ENCODE measurements around the gene FAF1. TPM values are rescaled to one million over a fixed set of nuclear protein-coding genes. Genes with fewer than 3 reads are reported as not detected.

FAF1 gene
- total RNA-seq, 1 donor from 2014 or later = 52.0 TPM

- no peaks in the 10 kb centered on the region for H3K4me1 Mint-ChIP-seq (ENCODE audit: unreplicated experiment)
- no peaks in the 10 kb centered on the region for H3K27me3 Mint-ChIP-seq (ENCODE audit: unreplicated experiment)
- H3K27ac Mint-ChIP-seq (ENCODE audit: unreplicated experiment) = no peak overlapping the region
- peak; percentile 51 for TF ChIP-seq CTCF (IDR thresholded peaks at IDR 0.05)
- H3K36me3 Mint-ChIP-seq (ENCODE audit: unreplicated experiment) = peaks cover 9% of the 10 kb centered on the region
- no peak overlapping the region for H3K4me3 Mint-ChIP-seq (ENCODE audit: unreplicated experiment)
- H3K9me3 Mint-ChIP-seq (ENCODE audit: unreplicated experiment) = peaks cover 7% of the 10 kb centered on the region
- no peak for DNase-seq (ENCODE audit: extremely low spot score, unreplicated experiment)
These were observed 339.3 kb downstream of the FAF1 start for GRCh38 chr1:50620680-50621329.

- no peak overlapping the region for H3K4me3 Mint-ChIP-seq (ENCODE audit: unreplicated experiment)
- H3K27ac Mint-ChIP-seq (ENCODE audit: unreplicated experiment) = no peak overlapping the region
- H3K9me3 Mint-ChIP-seq (ENCODE audit: unreplicated experiment) = peaks cover 7% of the 10 kb centered on the region
- H3K27me3 Mint-ChIP-seq (ENCODE audit: unreplicated experiment) = no peaks in the 10 kb centered on the region
- H3K4me1 Mint-ChIP-seq (ENCODE audit: unreplicated experiment) = no peaks in the 10 kb centered on the region
- TF ChIP-seq CTCF (IDR thresholded peaks at IDR 0.05) = no peak
- DNase-seq (ENCODE audit: extremely low spot score, unreplicated experiment) = no peak
- peaks cover 8% of the 10 kb centered on the region for H3K36me3 Mint-ChIP-seq (ENCODE audit: unreplicated experiment)
These were observed 344.9 kb downstream of the FAF1 start for GRCh38 chr1:50615036-50615750.

GRCh38 chr1:50611675-50612074 is 348.4 kb downstream of the FAF1 start:
- no peak for TF ChIP-seq CTCF (IDR thresholded peaks at IDR 0.05)
- H3K27me3 Mint-ChIP-seq (ENCODE audit: unreplicated experiment) = no peaks in the 10 kb centered on the region
- DNase-seq (ENCODE audit: extremely low spot score, unreplicated experiment) = no peak
- H3K27ac Mint-ChIP-seq (ENCODE audit: unreplicated experiment) = no peak overlapping the region
- H3K36me3 Mint-ChIP-seq (ENCODE audit: unreplicated experiment) = peaks cover 2% of the 10 kb centered on the region
- no peaks in the 10 kb centered on the region for H3K9me3 Mint-ChIP-seq (ENCODE audit: unreplicated experiment)
- H3K4me1 Mint-ChIP-seq (ENCODE audit: unreplicated experiment) = no peaks in the 10 kb centered on the region
- no peak overlapping the region for H3K4me3 Mint-ChIP-seq (ENCODE audit: unreplicated experiment)

GRCh38 chr1:50610563-50610962 is 349.5 kb downstream of the FAF1 start:
- Mint-ChIP-seq H3K4me3 (ENCODE audit: unreplicated experiment) (no peak overlapping the region), H3K9me3 (ENCODE audit: unreplicated experiment) (no peaks in the 10 kb centered on the region), H3K36me3 (ENCODE audit: unreplicated experiment) (peaks cover 2% of the 10 kb centered on the region), H3K27ac (ENCODE audit: unreplicated experiment) (no peak overlapping the region), H3K4me1 (ENCODE audit: unreplicated experiment) (no peaks in the 10 kb centered on the region), H3K27me3 (ENCODE audit: unreplicated experiment) (no peaks in the 10 kb centered on the region)
- no peak for DNase-seq (ENCODE audit: extremely low spot score, unreplicated experiment)
- TF ChIP-seq CTCF (IDR thresholded peaks at IDR 0.05) = no peak

GRCh38 chr1:50609508-50609907 is 350.6 kb downstream of the FAF1 start:
- DNase-seq (ENCODE audit: extremely low spot score, unreplicated experiment) = no peak
- no peaks in the 10 kb centered on the region for H3K4me1 Mint-ChIP-seq (ENCODE audit: unreplicated experiment)
- no peaks in the 10 kb centered on the region for H3K9me3 Mint-ChIP-seq (ENCODE audit: unreplicated experiment)

More at GRCh38 chr1:50609508-50609907, 350.6 kb downstream of the FAF1 start:
- no peaks in the 10 kb centered on the region for H3K27me3 Mint-ChIP-seq (ENCODE audit: unreplicated experiment)
- no peak for TF ChIP-seq CTCF (IDR thresholded peaks at IDR 0.05)
- no peaks in the 10 kb centered on the region for H3K36me3 Mint-ChIP-seq (ENCODE audit: unreplicated experiment)
- H3K4me3 Mint-ChIP-seq (ENCODE audit: unreplicated experiment) = no peak overlapping the region
- H3K27ac Mint-ChIP-seq (ENCODE audit: unreplicated experiment) = no peak overlapping the region
